Smooth muscle cell (in vitro differentiated cells): ENCODE data around the gene TSHZ2. TPM values are rescaled to one million over a fixed set of nuclear protein-coding genes. Genes with fewer than 3 reads are reported as not detected.

Source experiments
- DNase-seq: peaks from one replicate; lab custom pipeline; 2025; ENCODE audit not compliant: unreplicated experiment; lab: John Stamatoyannopoulos, UW
- H2AFZ ChIP-seq: fragments of 200-600 bp; sonication (generic); 2 replicates; pipeline ENCODE4 v1.6.0; 2016; ENCODE audit warnings: antibody characterized with exemption, low read depth, mild to moderate bottlenecking
- H3F3A ChIP-seq: fragments of 200-600 bp; sonication (generic); 2 replicates; pipeline ENCODE4 v1.6.0; 2017; ENCODE audit warnings: antibody characterized with exemption, low read depth
- H3K27ac ChIP-seq: fragments of 200-600 bp; sonication (generic); 2 replicates; pipeline ENCODE4 v1.5.1; 2016; ENCODE audit warnings: low read depth, mild to moderate bottlenecking
- H3K27me3 ChIP-seq: fragments of 200-600 bp; sonication (generic); 2 replicates; pipeline ENCODE4 v1.6.1; 2016; ENCODE audit warnings: low read depth, mild to moderate bottlenecking
- H3K36me3 ChIP-seq: fragments of 200-600 bp; sonication (generic); 2 replicates; pipeline ENCODE4 v1.5.1; 2016; ENCODE audit warnings: low read depth
- H3K4me1 ChIP-seq: fragments of 200-600 bp; sonication (generic); 2 replicates; pipeline ENCODE4 v1.5.1; 2016; ENCODE audit warnings: low read depth
- H3K4me2 ChIP-seq: fragments of 200-600 bp; sonication (generic); 2 replicates; pipeline ENCODE4 v1.6.0; 2016; ENCODE audit warnings: mild to moderate bottlenecking
- H3K4me3 ChIP-seq: fragments of 200-600 bp; sonication (generic); 2 replicates; pipeline ENCODE4 v1.5.1; 2016; ENCODE audit warnings: mild to moderate bottlenecking
- H3K79me2 ChIP-seq: fragments of 200-600 bp; sonication (generic); 2 replicates; pipeline ENCODE4 v1.6.0; 2016; ENCODE audit warnings: low read depth, mild to moderate bottlenecking
- H3K9ac ChIP-seq: fragments of 200-600 bp; sonication (generic); 2 replicates; pipeline ENCODE4 v1.6.0; 2016; ENCODE audit warnings: low read depth
- H3K9me3 ChIP-seq: fragments of 200-600 bp; sonication (generic); replicated peaks from 2 replicates; pipeline ENCODE4 v1.5.1; 2016; ENCODE audit warnings: low read depth
- H4K20me1 ChIP-seq: fragments of 200-600 bp; sonication (generic); 2 replicates; pipeline ENCODE4 v1.6.0; 2016; ENCODE audit warnings: low read depth
- CTCF ChIP-seq: fragments of 200-600 bp; sonication (generic); IDR thresholded peaks from 2 replicates; pipeline ENCODE4 v1.5.1; 2017; ENCODE audit warnings: borderline replicate concordance, mild to moderate bottlenecking, antibody characterized with exemption; ENCODE audit not compliant: insufficient read depth, poor library complexity, severe bottlenecking
- WGBS: methylation state at CpG from one replicate; pipeline ENCODE4 v1.1.7; 2016; ENCODE audit warnings: low lambda C conversion rate; 5-methylcytosine and 5-hydroxymethylcytosine counted together
- polyA plus RNA-seq: library from polyadenylated mRNA; unstranded; fragments of >200 nt; fragmentation: Nextera tagmentation; extraction: Ambion mirVana; gene quantifications from 2 replicates; pipeline ENCODE4 v1.2.1, GENCODE V29; 2016
- total RNA-seq: library from RNA; depleted of rRNA; stranded (reverse); fragments of >200 nt; gene quantifications from 2 replicates; pipeline ENCODE4 v1.2.3, GENCODE V29; 2014

TSHZ2 gene
- total and polyA plus RNA-seq, 2 experiments from 2014 or later = 4.8 to 6.6 TPM

- Histone ChIP-seq H3K4me2 (peak overlapping the region; percentile 82), H3K9me3 (no peaks in the 10 kb centered on the region), H3K27me3 (no peaks in the 10 kb centered on the region), H3K4me1 (peaks cover 12% of the 10 kb centered on the region), H3K27ac (peak overlapping the region; percentile 92), H3K36me3 (no peaks in the 10 kb centered on the region), H2AFZ (no peak overlapping the region), H3K4me3 (no peak overlapping the region), H3K9ac (peak overlapping the region; percentile 51), H3F3A (peaks cover 28% of the 10 kb centered on the region), H4K20me1 (no peaks in the 10 kb centered on the region), H3K79me2 (no peaks in the 10 kb centered on the region)
- 36% methylated on average over 12 of the region's 12 CpGs for WGBS
- no peak for DNase-seq
- TF ChIP-seq CTCF = no peak
Measured at GRCh38 chr20:53331151-53331973, 359.2 kb downstream of the TSHZ2 start.

DNA sequence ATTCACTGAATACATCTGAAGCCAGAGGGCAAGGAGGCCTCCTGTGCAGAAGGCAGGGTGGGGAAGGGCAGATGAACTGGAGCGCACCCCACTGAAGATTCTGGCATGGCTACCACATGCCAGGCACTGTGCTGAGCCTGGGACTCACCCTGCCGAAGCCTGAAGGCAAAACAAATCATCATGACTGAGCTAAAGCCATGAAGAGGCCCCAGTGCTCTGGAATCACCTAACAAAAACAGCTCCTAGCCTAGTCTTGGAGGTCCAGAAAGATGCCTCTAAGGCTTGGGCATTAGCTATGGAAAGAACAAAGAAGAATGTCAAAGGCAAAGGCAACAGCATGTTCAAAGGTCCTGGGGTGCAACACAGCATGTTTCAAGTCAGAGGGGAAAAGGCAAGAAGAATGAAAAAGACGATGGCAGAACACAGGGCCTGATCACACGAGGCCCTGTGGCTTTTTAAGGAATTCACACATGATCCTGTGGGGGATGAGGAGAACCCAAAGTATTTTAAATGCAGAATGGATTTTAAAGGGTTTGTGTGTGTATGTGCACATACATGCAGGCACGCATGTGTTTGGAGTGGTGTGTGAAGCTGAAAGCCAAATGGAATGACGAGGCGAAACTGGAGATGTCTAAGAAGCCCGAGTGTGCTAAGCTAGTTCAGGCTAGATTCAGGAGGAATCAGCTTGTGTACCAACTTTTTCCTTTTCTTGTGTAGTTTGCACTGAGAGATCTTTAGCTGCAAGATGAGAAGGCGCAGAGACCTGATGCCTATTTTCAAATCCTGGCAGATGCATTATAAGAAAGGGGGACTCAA, 360.1 kb downstream of the TSHZ2 start:
- Histone ChIP-seq H3K79me2 (no peaks in the 10 kb centered on the region), H3K27ac (peak overlapping the region; percentile 92), H3K4me2 (no peak overlapping the region), H4K20me1 (no peaks in the 10 kb centered on the region), H2AFZ (no peak overlapping the region), H3K9ac (no peak overlapping the region), H3K27me3 (no peaks in the 10 kb centered on the region), H3K4me1 (peaks cover 12% of the 10 kb centered on the region), H3K4me3 (no peak overlapping the region), H3K9me3 (no peaks in the 10 kb centered on the region), H3F3A (peaks cover 28% of the 10 kb centered on the region), H3K36me3 (no peaks in the 10 kb centered on the region)
- 84% methylated on average over 9 of the region's 9 CpGs for WGBS
- DNase-seq = no peak
- no peak for TF ChIP-seq CTCF

DNA sequence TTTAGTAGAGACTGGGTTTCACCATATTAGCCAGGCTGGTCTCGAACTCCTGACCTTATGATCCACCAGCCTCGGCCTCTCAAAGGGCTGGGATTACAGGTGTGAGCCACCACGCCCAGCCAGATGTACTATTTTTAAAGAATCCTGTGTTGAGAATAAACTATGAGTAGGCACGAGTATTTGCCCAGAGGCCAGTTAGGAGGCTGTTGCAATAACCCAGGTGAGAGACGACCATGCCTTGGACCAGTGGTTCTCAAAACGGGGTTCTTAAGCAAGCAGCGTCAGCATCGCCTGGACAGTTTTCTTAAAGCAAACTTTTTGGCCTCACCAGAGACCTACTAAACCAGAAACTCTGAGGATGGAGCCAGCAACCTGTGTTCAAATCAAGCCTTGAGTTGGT, 362.7 kb downstream of the TSHZ2 start:
- no peak overlapping the region for H3K27ac ChIP-seq
- no peak overlapping the region for H2AFZ ChIP-seq
- peaks cover 5% of the 10 kb centered on the region for H3K4me1 ChIP-seq
- peaks cover 10% of the 10 kb centered on the region for H3F3A ChIP-seq
- H3K36me3 ChIP-seq = no peaks in the 10 kb centered on the region
- H3K4me3 ChIP-seq = no peak overlapping the region
- no peak for TF ChIP-seq CTCF
- no peaks in the 10 kb centered on the region for H4K20me1 ChIP-seq
- H3K9me3 ChIP-seq = no peaks in the 10 kb centered on the region
- no peaks in the 10 kb centered on the region for H3K27me3 ChIP-seq
- 94% methylated on average over 8 of the region's 8 CpGs for WGBS
- no peak overlapping the region for H3K4me2 ChIP-seq
- H3K79me2 ChIP-seq = no peaks in the 10 kb centered on the region
- H3K9ac ChIP-seq = no peak overlapping the region
- no peak for DNase-seq
